GM21423 (cell line): ENCODE measurements around the gene SNAI3.

Experiments
- ATAC-seq: cut with Tn5 transposase; IDR thresholded peaks from one replicate; pipeline ENCODE4 v1.9.1; 2021; ENCODE audit warnings: mild to moderate bottlenecking, moderate library complexity; ENCODE audit not compliant: unreplicated experiment

Gene SNAI3

GRCh38 chr16:88691924-88692560 is 5.7 kb upstream of the SNAI3 start:
- ATAC-seq: no peak

- no peak for ATAC-seq
Observed at GRCh38 chr16:88691129-88691813, 5.0 kb upstream of the SNAI3 start.

- ATAC-seq: no peak
Observed at GRCh38 chr16:88690341-88691128, 4.2 kb upstream of the SNAI3 start.

- ATAC-seq: no peak
Observed at GRCh38 chr16:88688013-88688778, 1.9 kb upstream of the SNAI3 start.

GRCh38 chr16:88687676-88688012 is 1.3 kb upstream of the SNAI3 start:
- no peak for ATAC-seq

- no peak for ATAC-seq
Observed at GRCh38 chr16:88687254-88687576, 908 bp upstream of the SNAI3 start.

- ATAC-seq: peak; percentile 8
Observed at GRCh38 chr16:88686062-88686438, 257 bp downstream of the SNAI3 start.

GRCh38 chr16:88685156-88686061 is 898 bp downstream of the SNAI3 start:
- ATAC-seq: no peak

GRCh38 chr16:88684569-88685155 is 1.6 kb downstream of the SNAI3 start:
- ATAC-seq: no peak

- ATAC-seq: peak; percentile 65
Observed at GRCh38 chr16:88681709-88682451, 4.4 kb downstream of the SNAI3 start.

GRCh38 chr16:88681084-88681680 is 5.1 kb downstream of the SNAI3 start:
- no peak for ATAC-seq

GRCh38 chr16:88680554-88681083 is 5.7 kb downstream of the SNAI3 start:
- ATAC-seq: no peak

GRCh38 chr16:88678224-88678979 is 7.9 kb downstream of the SNAI3 start:
- no peak for ATAC-seq

- no peak for ATAC-seq
Observed at GRCh38 chr16:88677721-88678120, 8.6 kb downstream of the SNAI3 start.

- ATAC-seq: no peak
Observed at GRCh38 chr16:88676502-88677242, 9.6 kb downstream of the SNAI3 start.

- no peak for ATAC-seq
Observed at GRCh38 chr16:88673716-88674379, 12.5 kb downstream of the SNAI3 start.

GRCh38 chr16:88672776-88673175 is 13.5 kb downstream of the SNAI3 start:
- no peak for ATAC-seq
